NCI-H524 (cell line): Measurements from ENCODE around the gene TNS3.
"Not testable (repeated sequence)": the region's sequence is repeated elsewhere in the genome, so short reads cannot be mapped to it uniquely, and the experiment has no call there.

Source experiments
- DNase-seq, 2 experiments: peaks; one replicate each; lab custom pipeline; 2025; lab: John Stamatoyannopoulos, UW

Gene TNS3

GRCh38 chr7:47602272-47603004 lies 20.5 kb upstream of the TNS3 start:
- DNase-seq: no peak

GRCh38 chr7:47601881-47602249 lies 20.0 kb upstream of the TNS3 start:
- no peak for DNase-seq

DNA sequence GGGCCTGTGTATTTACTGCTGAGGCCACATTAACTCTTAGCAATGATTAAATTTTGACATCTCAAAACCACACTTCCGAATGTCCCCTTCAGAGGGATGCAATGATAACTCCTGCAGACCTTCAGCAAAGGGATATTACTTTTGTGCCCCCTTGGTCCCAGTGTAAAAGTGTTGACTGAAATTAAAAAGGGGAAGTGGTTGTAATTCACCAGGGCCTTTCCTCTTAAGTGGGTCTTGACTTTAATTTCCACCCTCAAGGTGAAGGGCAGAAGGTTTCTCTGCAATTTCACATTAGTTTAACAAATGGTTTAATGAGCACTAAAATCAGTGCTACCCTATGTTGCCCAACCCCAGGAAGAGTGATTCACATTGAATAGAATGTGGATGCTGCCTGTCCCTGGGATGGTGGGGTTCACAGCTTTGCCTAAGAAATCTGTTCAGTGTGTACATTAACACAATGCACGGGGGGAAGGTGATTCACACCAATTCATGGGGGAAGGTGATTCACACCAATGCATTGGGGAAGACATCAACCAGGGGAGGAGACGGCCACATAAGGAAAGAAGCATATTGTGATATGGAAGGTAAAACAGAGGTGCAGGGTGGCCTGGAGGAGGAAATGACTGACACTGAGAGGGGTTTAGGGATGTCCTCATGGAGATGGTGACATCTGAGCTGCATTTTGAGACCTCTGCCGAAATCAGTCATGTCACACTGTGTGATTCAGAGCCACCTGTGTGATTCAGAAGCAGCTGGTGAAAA lies 19.4 kb upstream of the TNS3 start:
- no peak for DNase-seq

DNA sequence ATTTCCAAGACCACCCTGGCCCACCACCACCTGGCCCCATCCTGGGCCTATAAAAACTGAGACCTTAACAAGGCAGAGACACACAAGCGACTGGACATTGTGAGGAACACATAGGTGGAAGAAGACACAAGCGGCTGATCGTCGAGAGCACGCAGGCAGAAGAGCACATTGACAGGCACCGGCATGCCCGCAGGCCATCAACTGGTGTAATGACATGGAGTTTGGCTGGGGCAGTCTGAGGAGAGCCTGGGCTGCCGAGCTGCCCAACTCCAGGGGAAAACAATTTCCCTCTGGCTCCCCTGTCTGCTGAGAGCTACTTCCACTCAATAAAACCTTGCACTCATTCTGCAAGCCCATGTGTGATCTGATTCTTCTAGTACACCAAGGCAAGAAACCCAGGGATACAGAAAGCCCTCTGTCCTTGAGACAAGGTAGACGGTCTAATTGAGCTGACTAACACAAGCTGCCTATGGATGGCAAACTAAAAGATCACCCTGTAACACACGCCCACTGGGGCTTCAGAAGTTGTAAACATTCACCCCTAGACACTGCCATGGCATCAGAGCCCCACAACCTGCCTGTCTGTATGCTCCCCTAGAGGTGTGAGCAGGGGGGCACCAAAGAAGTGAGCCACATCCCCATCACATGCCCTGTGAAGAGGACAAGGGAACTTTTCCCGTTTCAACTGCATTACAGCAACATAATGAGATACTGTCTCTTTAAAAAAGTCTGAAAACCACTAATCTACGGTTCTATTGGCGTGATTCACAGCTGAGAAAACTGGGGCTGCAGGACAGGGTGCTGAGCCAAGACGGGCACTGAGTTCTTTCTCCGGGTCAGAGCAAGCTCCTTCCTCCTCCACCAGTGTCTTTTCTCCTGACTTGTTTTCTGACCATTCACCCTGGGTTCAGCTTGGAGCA lies 18.5 kb upstream of the TNS3 start:
- DNase-seq: no peak

GRCh38 chr7:47597379-47597778 lies 15.5 kb upstream of the TNS3 start:
- DNase-seq: no peak

DNA sequence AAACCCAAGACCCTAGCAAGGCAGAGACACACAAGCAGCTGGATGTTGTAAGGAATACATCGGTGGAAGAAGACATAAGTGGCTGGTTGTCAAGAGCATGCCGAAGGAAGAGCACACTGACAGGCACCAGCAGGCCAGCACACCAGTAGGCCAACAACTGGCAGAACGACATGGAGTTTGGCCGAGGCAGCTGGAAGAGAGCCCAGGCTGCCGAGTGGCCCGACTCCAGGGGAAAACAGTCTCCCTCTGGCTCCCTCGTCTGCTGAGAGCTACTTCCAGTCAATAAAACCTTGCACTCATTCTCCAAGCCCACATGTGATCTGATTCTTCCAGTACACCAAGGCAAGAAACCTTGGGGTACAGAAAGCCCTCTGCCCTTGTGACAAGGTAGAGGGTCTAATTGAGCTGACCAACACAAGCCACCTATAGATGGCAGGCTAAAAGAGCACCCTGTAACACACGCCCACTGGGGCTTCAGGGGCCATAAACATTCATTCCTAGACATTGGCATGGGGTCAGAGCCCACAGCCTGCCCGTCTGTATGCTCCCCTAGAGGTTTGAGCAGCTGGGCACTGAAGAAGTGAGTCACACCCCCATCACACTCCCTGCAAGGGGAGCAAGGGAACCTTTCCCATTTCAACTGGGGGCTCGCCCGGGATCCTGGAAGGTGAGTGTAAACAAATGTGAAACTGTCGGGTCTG lies 14.7 kb upstream of the TNS3 start:
- no peak for DNase-seq

DNA sequence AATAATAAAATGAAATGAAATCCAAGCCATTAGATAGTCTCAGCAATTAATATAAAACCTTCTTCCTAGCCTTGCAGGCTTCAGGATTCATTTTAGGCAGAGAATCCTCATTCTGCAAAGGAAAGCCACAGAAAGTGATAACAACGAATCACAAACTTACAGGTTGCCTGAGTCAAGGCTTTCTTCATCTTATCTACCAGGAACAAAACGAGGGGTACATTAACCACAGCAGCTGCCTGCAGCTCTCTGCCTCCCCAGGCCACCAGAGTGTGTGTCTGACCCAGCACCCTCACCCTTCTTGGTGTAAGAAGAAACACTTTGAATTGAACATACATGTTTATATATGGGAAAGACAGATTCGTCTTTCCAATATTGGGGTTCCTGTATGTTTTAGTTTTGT lies 12.5 kb upstream of the TNS3 start:
- DNase-seq: no peak

DNA sequence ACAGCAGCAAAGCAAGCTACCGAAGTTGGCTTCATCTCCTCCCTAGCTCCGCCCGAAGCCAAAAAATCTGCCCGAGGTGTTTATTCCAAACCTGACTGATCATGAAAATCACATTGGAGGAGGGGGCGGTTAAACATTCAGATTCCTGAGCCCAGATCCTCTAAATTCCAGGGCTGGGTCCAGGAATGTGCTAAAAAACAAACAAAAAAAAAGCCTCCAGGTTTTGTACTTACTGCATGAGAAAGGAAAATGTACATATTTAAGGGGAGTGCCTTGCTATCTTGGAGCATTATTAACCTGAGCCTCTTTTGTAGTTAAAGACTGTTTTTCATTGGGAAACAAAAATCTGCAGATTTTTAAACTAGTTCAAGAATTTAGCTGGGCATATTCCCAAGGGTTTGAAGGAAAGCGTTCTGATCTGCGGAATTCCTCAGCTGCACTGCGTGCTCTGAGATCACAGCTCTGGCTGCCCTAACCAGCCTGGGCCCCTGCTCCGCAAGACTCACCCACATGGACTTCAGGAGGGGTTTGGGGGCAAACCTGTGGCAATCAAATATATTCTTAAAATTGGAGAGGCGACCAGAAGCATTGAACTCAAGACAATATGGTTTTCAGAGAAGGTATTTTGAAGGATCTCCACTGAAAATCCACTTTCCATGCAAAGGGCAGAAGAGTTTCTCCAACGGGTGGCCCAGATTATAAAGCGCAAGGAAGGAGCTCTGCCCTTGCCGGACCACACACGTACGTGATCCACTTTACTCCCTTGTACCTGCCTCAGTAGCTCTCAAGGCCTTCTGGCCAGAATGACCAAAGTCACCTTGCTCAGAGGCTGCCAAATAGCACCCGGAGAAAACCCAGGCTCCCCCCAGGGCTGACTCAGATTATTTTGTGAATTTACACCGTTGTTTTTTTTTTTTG lies 10.0 kb upstream of the TNS3 start:
- DNase-seq: no peak

DNA sequence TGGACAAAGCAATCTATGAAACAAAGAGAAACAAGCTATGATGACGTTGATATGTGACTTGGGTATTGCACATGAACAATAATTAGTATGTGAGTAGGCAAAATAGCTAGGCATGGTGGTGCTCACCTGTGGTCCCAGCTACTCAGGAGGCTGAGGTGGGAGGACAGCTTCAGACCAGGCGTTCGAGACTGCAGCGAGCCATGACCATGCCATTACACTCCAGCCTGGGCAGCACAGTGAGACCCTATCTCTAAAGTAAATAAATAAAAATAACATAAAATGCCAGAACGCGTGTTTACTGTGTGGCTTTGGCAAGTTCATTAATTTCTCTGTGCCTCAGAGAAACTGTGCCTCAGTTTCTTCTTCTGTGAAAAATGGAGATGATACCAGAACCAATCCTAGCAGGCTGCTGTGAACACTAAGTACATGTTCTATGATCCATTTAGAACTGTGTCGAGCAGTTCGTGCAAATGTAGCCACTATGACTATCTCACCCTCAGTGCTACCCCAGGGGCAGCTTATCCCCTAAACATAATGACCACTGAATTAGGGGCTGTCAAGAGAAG lies 9.3 kb upstream of the TNS3 start:
- no peak for DNase-seq

- not testable (repeated sequence) for DNase-seq
Observed at GRCh38 chr7:47590215-47590614, 8.3 kb upstream of the TNS3 start.

DNA sequence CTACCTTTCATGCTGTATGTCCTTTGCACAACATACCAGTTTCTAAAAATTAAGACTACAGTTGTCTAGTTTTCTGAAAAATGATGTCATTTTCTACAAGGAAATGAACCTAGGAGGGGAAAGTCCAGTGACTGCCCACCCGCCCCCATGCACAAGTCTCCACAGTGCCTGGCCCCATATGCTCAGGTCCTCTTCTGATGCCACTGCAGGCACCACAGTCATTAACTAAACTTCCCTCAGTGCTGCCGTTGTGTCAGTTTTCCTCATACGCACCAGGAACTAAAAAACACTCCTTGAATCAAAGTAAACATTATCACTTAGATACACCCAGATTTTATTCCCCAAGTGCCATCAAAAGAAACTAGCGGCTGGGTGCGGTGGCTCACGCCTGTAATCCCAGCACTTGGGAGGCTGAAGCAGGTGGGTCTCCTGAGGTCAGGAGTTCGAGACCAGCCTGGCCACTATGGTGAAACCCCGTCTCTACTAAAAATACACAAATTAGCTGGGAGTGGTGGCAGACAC lies 6.9 kb upstream of the TNS3 start:
- no peak for DNase-seq

DNA sequence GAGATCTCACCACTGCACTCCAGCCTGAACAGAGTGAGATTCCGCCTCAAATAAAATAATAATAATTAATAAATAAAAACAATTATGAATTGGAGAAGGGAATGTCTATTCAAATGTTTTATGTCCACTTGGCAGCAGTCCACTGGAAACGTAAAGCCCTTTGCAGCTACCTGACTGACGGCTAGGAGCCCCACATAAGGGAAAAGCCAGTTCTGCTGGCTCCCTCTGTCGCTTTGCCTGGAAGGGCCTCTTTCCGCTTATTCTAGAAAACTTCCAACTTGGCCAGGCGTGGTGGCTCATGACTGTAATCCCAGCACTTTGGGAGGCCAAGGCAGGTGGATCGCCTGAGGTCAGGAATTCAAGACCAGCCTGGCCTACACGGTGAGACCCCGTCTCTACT lies 6.1 kb upstream of the TNS3 start:
- DNase-seq: no peak

DNA sequence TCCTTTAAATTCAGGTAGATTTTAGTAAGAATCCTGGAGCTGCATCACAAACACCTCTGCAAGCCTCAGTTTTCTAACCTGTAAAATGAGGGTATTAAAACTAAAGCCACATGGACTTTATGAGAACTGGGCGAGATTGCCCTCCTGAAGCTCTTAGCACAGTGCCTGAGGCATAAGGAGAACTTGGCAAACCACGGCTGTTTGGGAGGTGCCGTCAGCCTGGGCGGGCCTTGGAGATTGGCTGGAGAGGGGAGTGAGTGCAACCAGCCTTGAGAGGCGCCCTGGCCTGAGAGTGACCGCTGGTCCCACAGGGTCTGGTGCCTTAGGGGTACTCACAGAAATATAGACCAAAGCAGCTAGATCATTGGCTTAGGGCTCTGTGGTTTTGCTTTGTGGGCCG lies 5.4 kb upstream of the TNS3 start:
- no peak for DNase-seq

DNA sequence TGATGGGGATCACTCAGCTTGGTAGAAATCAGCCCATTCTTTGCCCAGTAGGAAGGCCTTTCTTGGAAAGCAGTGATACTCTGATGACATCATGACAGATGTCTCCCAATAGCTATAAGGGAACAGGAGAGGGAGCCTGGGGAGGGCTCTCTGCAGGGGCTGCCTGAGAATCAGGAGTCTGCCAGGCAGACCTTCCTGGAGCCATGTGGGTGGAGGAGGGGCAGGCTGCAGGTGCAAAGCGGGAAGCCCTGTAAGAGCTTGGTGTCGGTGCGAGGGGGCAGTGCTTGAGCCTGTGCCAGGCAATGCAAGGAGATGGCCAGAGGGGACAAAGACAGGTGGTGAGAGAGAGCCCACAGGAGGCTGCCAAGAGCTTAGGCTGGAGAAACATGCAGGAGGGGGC lies 5.0 kb upstream of the TNS3 start:
- peak; percentile 37 to 72 for DNase-seq

- DNase-seq: not testable (repeated sequence)
Observed at GRCh38 chr7:47586161-47586670, 4.3 kb upstream of the TNS3 start.

GRCh38 chr7:47584536-47584895 lies 2.6 kb upstream of the TNS3 start:
- no peak for DNase-seq

DNA sequence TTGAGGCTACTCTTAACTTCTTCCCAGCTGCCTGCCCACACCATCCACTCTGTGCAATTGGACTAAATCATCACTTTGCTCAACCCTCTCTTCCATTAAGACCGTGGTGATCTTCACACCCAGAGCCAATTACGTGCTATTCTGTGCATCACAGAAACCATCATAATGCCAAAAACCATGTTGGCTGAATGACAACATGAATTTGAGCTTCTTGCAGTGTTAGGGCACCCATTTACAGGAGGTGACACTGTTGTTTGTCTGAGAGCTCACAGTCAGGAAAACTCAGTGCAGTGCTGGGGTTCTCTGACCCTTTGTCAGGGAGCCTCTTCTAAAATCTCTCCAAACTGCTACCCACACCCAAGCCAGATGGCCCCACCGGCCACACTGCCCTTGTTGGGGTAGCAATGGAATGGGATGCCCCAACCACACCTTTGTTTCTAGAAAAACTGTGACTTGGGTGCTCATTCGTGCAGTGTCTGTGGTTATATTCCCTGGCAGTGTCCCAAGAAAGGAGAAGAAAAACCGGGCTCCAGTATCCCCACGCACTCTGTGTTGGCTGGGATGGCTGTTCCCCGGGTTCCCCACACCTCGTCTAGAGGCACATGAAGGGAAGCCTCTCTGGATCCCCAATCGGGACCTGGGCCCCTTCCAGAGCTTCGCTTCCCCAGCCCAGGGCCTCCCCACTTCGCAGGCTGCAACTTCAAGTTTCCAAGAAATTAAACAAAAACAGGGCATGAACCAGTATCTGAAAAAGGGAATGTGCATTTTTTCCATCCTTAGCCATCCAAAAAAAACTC lies 2.0 kb upstream of the TNS3 start:
- DNase-seq: no peak

- no peak for DNase-seq
Observed at GRCh38 chr7:47582764-47583738, 1.1 kb upstream of the TNS3 start.
